Activated CD4-positive, alpha-beta memory T cell treated with anti-CD3 and anti-CD28 coated beads, Interleukin-2, amount 10 ng/mL, durations not matched to agents 7 days and 5 days (primary cell): ENCODE measurements around the gene HIF1AN. TPM values are rescaled to one million over a fixed set of nuclear protein-coding genes. Genes with fewer than 3 reads are reported as not detected.

Experiments
- CTCF ChIA-PET: fragments of 350-600 bp; sonication (Branson Sonifier 250); formaldehyde crosslinking; loops from one replicate; lab custom pipeline; 2021; ENCODE audit warnings: antibody characterized with exemption, inconsistent platforms; lab: Charles Lee
- POLR2A ChIA-PET: fragments of 350-600 bp; sonication (Branson Sonifier 250); formaldehyde crosslinking; loops from one replicate; lab custom pipeline; 2021; ENCODE audit warnings: antibody characterized with exemption; lab: Charles Lee
- DNase-seq: peaks from one replicate; pipeline ENCODE4 v3.0.0-alpha.2; 2020
- H3K27ac Mint-ChIP-seq: one replicate; pipeline ENCODE4 v1.8.0; 2021; ENCODE audit warnings: mild to moderate bottlenecking, mixed read lengths
- H3K27me3 Mint-ChIP-seq: one replicate; pipeline ENCODE4 v1.8.0; 2021; ENCODE audit warnings: mixed read lengths
- H3K36me3 Mint-ChIP-seq: one replicate; pipeline ENCODE4 v1.8.0; 2021; ENCODE audit warnings: low read depth, mixed read lengths
- H3K4me1 Mint-ChIP-seq: one replicate; pipeline ENCODE4 v1.8.0; 2021; ENCODE audit warnings: mixed read lengths
- H3K4me3 Mint-ChIP-seq: one replicate; pipeline ENCODE4 v1.8.0; 2021; ENCODE audit warnings: mild to moderate bottlenecking, mixed read lengths
- H3K9me3 Mint-ChIP-seq: one replicate; pipeline ENCODE4 v1.8.0; 2021; ENCODE audit warnings: mixed read lengths
- total RNA-seq, 2 experiments: library from RNA; stranded (reverse); gene quantifications; one replicate each; pipeline ENCODE4 v1.2.3, GENCODE V29; 2021

Gene HIF1AN
- total RNA-seq: 10 to 100 TPM; 57.7 to 58.8 TPM

DNA sequence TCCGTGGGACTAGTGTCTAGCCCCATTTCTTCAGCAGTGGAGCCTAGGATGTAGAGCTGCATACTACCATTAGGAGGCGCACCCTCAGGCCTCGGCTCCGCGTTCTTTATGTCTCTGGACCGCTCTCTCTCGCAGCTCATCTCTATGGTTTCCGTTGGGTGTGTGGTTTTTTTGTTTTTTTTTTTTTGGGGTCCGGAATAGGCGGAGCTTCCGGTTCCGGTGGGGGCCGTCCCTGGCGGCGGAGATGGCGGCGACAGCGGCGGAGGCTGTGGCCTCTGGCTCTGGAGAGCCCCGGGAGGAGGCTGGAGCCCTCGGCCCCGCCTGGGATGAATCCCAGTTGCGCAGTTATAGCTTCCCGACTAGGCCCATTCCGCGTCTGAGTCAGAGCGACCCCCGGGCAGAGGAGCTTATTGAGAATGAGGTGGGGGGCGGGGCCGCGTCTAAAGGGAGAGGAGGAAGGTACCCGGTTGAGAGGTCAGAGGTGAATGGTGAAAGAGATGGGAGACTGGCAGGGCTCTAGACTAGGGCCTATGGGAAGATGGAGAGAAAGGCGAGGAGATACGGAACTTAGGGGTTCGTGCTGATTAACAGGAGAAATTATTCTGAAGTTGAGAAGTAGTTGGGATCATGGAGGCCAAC lies at the start of gene HIF1AN:
Gene HIF1AN, plus strand, starts transcription at position 229 of the 639 bp plus-strand sequence. Its CDS starts 16 bp downstream, at position 245.
- CTCF ChIA-PET: interaction anchor here (0.6 to 2.6 kb wide), 23 partner anchors 9 to 679 kb away, joined by 3 to 33 read pairs (median 6); partner anchors contain the start of genes BLOC1S2, SCD, SEC31B and SLF2

DNA sequence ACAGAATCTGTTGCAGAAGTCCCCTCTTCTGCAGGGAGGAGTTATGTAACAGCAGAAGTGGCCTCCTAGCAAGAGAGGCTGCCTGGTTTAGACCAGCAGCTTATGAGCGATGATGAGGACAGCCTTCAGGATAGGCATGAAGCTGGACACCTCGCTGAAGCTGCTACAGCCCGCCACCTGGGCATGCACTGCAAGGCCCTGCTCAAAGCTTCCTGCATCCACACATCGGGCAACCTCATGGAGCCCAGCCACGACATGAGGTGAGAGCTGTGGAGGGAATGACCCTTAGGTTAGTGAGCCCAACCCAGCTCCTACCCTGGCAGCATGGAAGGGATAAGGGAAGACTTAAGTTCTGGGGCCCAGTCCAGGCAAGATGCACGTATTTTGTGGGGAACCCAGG lies 48.2 kb upstream of the HIF1AN start:
- H3K4me1 Mint-ChIP-seq: peaks cover 18% of the 10 kb centered on the region
- POLR2A ChIA-PET: interaction anchor here (0.8 to 2.6 kb wide), 7 partner anchors 9 to 161 kb away, joined by 3 to 15 read pairs (median 5); partner anchors contain the start of gene HIF1AN
- no peaks in the 10 kb centered on the region for H3K9me3 Mint-ChIP-seq
- H3K27me3 Mint-ChIP-seq: no peaks in the 10 kb centered on the region
- peaks cover 84% of the 10 kb centered on the region for H3K36me3 Mint-ChIP-seq
- no peak overlapping the region for H3K27ac Mint-ChIP-seq
- no peak overlapping the region for H3K4me3 Mint-ChIP-seq
- no peak for DNase-seq
- CTCF ChIA-PET: interaction anchor here (0.9 to 9.0 kb wide), 3 partner anchors 10 to 31 kb away, joined by 3 to 117 read pairs (median 7); partner anchors contain the start of gene SEC31B

More for the DNA sequence above, at the start of gene HIF1AN:
- POLR2A ChIA-PET: interaction anchor here (0.8 to 2.3 kb wide), 20 partner anchors 9 to 804 kb away, joined by 3 to 43 read pairs (median 4); partner anchors contain the start of genes COX15, CUTC, ERLIN1 and KAZALD1
- H3K4me3 Mint-ChIP-seq: no peak within 1 kb of the TSS
- H3K4me1 Mint-ChIP-seq: peaks cover 16% of the 10 kb centered on the region
- H3K9me3 Mint-ChIP-seq: no peaks in the 10 kb centered on the region
- H3K27me3 Mint-ChIP-seq: no peaks in the 10 kb centered on the region
- peaks cover 30% of the 10 kb centered on the region for H3K36me3 Mint-ChIP-seq
- DNase-seq: peak; percentile 92
- H3K27ac Mint-ChIP-seq: peak within 1 kb of the TSS; percentile 22

DNA sequence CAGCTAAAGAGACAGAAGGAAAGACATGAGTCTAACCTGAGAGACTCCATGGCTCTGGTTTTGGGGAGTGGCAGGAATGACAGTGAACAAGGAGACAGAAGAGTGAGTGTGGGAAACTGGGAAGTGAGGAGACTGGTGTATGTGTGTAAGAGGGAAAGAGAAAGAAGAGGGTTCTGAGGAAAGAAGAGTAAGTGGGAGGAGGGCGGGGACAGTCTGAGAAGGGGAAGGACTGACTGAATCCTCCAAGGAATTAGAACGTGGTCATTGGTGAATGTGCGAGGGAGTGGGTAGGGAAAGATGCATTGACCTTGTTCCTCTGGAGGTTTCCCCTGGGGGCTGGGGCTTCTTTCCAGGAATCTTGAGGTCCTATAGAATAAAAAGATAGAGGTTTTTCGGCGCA lies 46.3 kb upstream of the HIF1AN start:
- DNase-seq: no peak
- H3K36me3 Mint-ChIP-seq: peaks cover 91% of the 10 kb centered on the region
- CTCF ChIA-PET: interaction anchor here (0.9 to 1.3 kb wide), 2 partner anchors 17 to 29 kb away, joined by 3 read pairs; no protein-coding TSS in a partner anchor
- H3K27ac Mint-ChIP-seq: peak overlapping the region; percentile 53
- POLR2A ChIA-PET: interaction anchor here (1.5 to 2.6 kb wide), 2 partner anchors 9 to 20 kb away, joined by 4 to 15 read pairs; no protein-coding TSS in a partner anchor
- H3K27me3 Mint-ChIP-seq: no peaks in the 10 kb centered on the region
- H3K9me3 Mint-ChIP-seq: no peaks in the 10 kb centered on the region
- no peak overlapping the region for H3K4me3 Mint-ChIP-seq
- H3K4me1 Mint-ChIP-seq: peaks cover 14% of the 10 kb centered on the region

DNA sequence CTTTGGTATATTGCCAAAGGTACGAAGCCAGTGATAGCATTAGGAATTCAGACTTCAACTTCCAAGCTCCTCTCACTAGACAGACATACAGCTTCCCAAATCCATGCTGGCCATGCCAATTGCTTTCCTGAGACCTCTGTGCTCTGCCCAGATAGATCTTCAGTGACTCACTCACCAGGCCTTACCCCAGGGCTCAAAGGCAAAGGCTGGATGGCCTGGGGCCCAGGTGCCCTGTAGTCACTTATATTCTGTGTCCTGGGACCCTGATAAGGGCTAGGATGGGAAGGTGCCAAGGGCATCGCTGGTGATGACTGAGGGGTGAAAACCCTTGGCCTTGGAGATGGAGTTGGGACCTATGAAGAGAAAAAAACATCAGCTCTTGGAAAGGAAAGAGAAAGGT lies 45.2 kb upstream of the HIF1AN start:
- ChIA-PET POLR2A (interaction anchor here (1.3 to 10.6 kb wide), 3 partner anchors 8 to 20 kb away, joined by 3 to 94 read pairs (median 4); no protein-coding TSS in a partner anchor), CTCF (interaction anchor here (1.3 to 12.7 kb wide), 2 partner anchors 8 to 28 kb away, joined by 3 to 103 read pairs; no protein-coding TSS in a partner anchor)
- H3K4me1 Mint-ChIP-seq: peaks cover 14% of the 10 kb centered on the region
- H3K27me3 Mint-ChIP-seq: no peaks in the 10 kb centered on the region
- H3K36me3 Mint-ChIP-seq: peaks cover 89% of the 10 kb centered on the region
- no peaks in the 10 kb centered on the region for H3K9me3 Mint-ChIP-seq
- DNase-seq: no peak
- H3K4me3 Mint-ChIP-seq: no peak overlapping the region
- H3K27ac Mint-ChIP-seq: no peak overlapping the region

DNA sequence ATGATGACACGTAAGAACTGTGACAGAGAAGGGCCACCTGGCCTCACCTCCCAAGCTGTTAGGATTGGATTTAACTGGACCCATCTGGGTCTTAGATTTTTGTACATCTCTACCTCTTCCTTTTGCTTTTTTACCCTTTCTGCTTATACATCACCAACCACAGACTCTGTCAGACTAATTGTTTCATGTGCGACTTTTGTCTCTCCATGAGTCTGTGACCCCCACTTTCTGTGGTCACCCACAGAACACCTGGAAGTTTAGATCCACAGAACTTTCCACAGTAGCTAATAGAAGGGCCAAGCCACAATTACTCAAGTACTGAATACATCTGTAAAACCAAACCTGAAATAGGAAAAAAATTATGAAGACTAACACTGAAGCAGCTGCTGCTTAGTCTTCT lies 39.2 kb upstream of the HIF1AN start:
- Mint-ChIP-seq H3K27ac (peak overlapping the region; percentile 17), H3K4me3 (no peak overlapping the region), H3K9me3 (no peaks in the 10 kb centered on the region), H3K27me3 (no peaks in the 10 kb centered on the region), H3K4me1 (peaks cover 51% of the 10 kb centered on the region), H3K36me3 (peaks cover 89% of the 10 kb centered on the region)
- CTCF ChIA-PET: interaction anchor here (0.8 to 12.7 kb wide), 4 partner anchors 11 to 22 kb away, joined by 3 to 103 read pairs (median 12); no protein-coding TSS in a partner anchor
- no peak for DNase-seq
- POLR2A ChIA-PET: interaction anchor here (0.7 to 10.6 kb wide), 4 partner anchors 9 to 1321 kb away, joined by 3 to 96 read pairs (median 50); partner anchors contain the start of gene OGA

DNA sequence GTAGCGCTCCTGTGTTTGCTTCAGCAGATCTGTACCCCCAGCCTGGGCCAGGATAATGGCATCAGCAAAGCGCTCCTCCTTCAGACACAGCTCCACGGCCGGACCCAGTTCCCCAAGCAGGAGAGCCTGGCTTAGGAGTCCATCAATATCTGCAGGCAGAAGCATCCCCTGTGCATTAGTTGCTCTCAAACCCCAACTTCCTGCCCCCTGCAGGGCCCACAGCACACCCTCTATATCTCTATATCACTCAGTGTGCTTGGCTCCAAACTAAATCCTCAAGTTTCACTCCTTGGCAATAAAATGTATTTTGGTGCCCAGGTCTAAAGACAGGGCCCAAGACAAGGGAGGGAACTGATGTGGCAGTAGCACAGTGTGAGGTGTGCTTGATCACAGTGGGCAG lies 37.7 kb upstream of the HIF1AN start:
- Mint-ChIP-seq H3K36me3 (peaks cover 93% of the 10 kb centered on the region), H3K4me3 (no peak overlapping the region), H3K27me3 (no peaks in the 10 kb centered on the region), H3K4me1 (peaks cover 64% of the 10 kb centered on the region), H3K9me3 (no peaks in the 10 kb centered on the region), H3K27ac (peak overlapping the region; percentile 71)
- ChIA-PET POLR2A (interaction anchor here (1.0 to 10.6 kb wide), 4 partner anchors 8 to 21 kb away, joined by 3 to 96 read pairs (median 49); no protein-coding TSS in a partner anchor), CTCF (interaction anchor here (0.8 to 12.7 kb wide), 3 partner anchors 11 to 20 kb away, joined by 3 to 103 read pairs (median 6); no protein-coding TSS in a partner anchor)
- DNase-seq: no peak

DNA sequence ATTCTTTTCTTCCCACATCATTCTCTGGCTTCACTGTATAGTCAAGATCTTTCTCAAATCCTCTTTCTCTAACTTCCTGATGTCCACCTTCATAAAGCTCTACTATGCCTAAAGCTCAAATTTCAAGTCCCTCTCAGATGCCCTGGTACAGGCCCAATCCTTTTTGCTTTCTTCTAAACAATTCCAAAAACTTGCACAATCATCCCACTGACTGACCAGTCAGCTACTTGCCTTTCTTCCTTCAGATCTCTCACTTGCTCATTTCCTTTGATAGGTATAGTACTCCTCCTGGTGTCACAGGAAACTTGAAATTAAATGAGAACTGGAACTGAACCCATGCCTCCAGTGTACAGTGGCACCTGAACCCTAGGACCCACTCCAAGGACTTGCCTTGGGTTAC lies 34.3 kb upstream of the HIF1AN start:
- Mint-ChIP-seq H3K9me3 (no peaks in the 10 kb centered on the region), H3K27me3 (no peaks in the 10 kb centered on the region), H3K4me3 (no peak overlapping the region), H3K27ac (peak overlapping the region; percentile 41), H3K4me1 (peaks cover 83% of the 10 kb centered on the region), H3K36me3 (peaks cover 92% of the 10 kb centered on the region)
- POLR2A ChIA-PET: interaction anchor here (1.3 to 9.6 kb wide), 2 partner anchors 9 kb away, joined by 3 to 96 read pairs; no protein-coding TSS in a partner anchor
- CTCF ChIA-PET: interaction anchor here (0.8 to 12.7 kb wide), 3 partner anchors 17 to 19 kb away, joined by 3 to 103 read pairs (median 3); no protein-coding TSS in a partner anchor
- no peak for DNase-seq

DNA sequence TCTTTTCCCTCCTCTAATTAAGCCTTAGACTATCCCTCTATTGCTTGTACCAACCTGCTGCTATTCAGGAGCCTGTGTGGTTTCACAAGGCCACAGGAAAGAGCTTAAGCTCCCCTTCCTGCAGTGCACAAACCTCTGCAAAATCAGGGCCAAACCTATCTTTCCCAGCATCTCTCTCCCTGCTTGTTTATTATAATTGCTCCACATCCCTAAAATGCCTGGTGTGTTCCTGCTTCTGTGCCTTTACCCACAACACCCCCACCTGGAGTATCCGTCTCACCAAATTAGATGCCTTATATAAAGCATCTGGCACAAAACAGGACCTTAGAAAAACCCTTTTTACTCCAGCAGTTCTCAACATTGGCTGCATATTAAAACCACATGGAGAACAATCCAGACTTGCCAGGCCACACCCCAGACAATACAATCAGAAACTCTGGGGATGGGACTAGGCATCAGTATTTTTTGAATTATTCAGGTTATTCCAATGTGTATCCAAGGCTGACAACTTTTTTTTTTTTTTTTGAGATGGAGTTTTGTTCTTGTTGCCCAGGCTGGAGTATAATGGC lies 32.7 kb upstream of the HIF1AN start:
- H3K27ac Mint-ChIP-seq: peak overlapping the region; percentile 17
- H3K4me1 Mint-ChIP-seq: peaks cover 85% of the 10 kb centered on the region
- no peaks in the 10 kb centered on the region for H3K9me3 Mint-ChIP-seq
- no peak overlapping the region for H3K4me3 Mint-ChIP-seq
- no peak for DNase-seq
- no peaks in the 10 kb centered on the region for H3K27me3 Mint-ChIP-seq
- ChIA-PET CTCF (interaction anchor here (1.2 to 12.7 kb wide), 2 partner anchors 15 to 20 kb away, joined by 3 to 103 read pairs; no protein-coding TSS in a partner anchor), POLR2A (interaction anchor here (0.6 to 1.7 kb wide), 3 partner anchors 20 to 48 kb away, joined by 3 to 4 read pairs (median 3); no protein-coding TSS in a partner anchor)
- H3K36me3 Mint-ChIP-seq: peaks cover 92% of the 10 kb centered on the region

DNA sequence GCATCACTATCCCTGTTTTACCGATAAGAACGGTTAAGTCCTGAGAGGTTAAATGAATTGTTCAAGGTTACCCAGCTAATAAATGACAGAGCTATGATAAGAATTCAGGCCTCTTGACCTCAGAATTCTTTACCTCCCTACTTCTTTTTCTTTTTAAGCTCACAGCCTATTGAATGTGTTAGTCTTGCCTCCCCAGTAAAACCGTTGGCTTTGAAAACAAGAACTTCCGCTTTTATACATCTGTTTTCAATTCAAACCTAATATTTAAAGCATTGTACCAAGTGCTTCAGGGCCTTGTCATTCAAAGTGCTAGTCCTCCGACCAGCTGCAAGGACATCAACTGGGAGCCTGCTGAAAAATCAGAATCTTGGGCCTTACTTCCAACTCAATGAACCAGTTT lies 31.6 kb upstream of the HIF1AN start:
- Mint-ChIP-seq H3K27me3 (no peaks in the 10 kb centered on the region), H3K9me3 (no peaks in the 10 kb centered on the region), H3K4me1 (peaks cover 84% of the 10 kb centered on the region), H3K27ac (no peak overlapping the region), H3K4me3 (no peak overlapping the region), H3K36me3 (peaks cover 86% of the 10 kb centered on the region)
- DNase-seq: no peak
- CTCF ChIA-PET: interaction anchor here (0.7 to 7.5 kb wide), 3 partner anchors 14 to 22 kb away, joined by 3 to 112 read pairs (median 11); no protein-coding TSS in a partner anchor
- POLR2A ChIA-PET: interaction anchor here (1.0 to 1.4 kb wide), 2 partner anchors 10 to 70 kb away, joined by 3 to 4 read pairs; no protein-coding TSS in a partner anchor

DNA sequence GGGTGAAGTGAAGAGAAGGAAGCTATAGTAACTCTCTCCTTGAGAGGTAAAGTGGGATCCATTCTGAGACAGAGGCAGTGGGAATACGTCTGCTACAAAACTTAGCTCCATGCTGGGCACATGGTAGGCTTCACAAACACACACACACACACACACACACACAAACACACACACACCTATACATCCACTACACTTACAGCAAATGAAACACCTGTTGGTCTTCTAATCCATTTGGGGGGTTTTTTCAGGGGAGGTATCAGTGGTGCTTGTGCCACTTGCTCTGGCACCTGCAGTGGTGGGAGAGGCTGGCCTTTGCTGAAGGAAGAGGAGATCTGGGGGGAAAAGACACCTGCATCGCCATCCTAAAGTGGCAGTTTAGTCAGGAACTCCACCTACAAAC lies 30.6 kb upstream of the HIF1AN start:
- Mint-ChIP-seq H3K9me3 (no peaks in the 10 kb centered on the region), H3K27ac (peak overlapping the region; percentile 8), H3K4me3 (peak overlapping the region; percentile 80), H3K4me1 (peaks cover 85% of the 10 kb centered on the region), H3K27me3 (no peaks in the 10 kb centered on the region), H3K36me3 (peaks cover 76% of the 10 kb centered on the region)
- DNase-seq: no peak
- CTCF ChIA-PET: interaction anchor here (1.5 to 8.7 kb wide), 4 partner anchors 13 to 73 kb away, joined by 5 to 114 read pairs (median 62); no protein-coding TSS in a partner anchor
- POLR2A ChIA-PET: interaction anchor here (1.0 to 1.4 kb wide), 2 partner anchors 11 to 71 kb away, joined by 3 to 4 read pairs; no protein-coding TSS in a partner anchor

DNA sequence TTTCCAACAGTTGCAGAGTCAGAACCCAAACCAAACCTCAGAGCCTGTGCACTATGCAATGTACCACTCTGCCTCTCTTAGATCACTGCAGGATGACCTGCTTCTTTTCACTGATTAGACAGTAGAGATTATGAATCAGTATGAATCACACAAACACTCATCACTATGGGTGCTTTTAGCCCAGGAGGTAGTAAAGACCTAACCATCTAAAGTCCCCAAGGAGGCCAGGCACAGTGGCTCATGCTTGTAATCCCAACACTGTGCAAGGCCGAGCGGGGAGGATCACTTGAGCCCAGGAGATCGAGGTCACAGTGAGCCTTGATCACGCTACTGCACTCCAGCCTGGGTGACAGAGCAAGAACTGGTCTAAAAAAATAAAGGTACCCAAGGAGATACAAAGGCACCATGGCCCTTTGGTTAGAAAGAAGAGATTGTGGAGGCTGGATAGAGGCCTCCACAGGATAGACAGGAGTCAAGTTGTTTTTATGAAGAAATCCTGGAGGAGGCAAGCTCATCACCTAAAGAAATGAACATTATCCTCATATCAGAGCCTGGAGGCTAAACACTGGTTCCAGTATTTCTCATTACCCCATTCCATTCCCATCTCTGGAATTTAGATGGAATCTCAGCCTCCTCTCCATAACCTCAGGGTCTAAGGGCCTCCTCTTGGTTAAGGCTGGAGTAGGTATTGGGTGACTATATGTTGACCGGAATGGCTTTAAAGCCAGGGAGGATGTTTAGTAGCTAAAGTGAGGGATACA lies 29.0 kb upstream of the HIF1AN start:
- POLR2A ChIA-PET: interaction anchor here (0.8 to 10.1 kb wide), 9 partner anchors 9 to 250 kb away, joined by 3 to 135 read pairs (median 64); partner anchors contain the start of genes BLOC1S2, NDUFB8, SCD and SEC31B
- CTCF ChIA-PET: interaction anchor here (1.3 to 8.7 kb wide), 10 partner anchors 11 to 169 kb away, joined by 3 to 114 read pairs (median 32); partner anchors contain the start of gene HIF1AN

More for the DNA sequence above, 29.0 kb upstream of the HIF1AN start:
- Mint-ChIP-seq H3K9me3 (no peaks in the 10 kb centered on the region), H3K4me3 (peak overlapping the region; percentile 80), H3K27me3 (no peaks in the 10 kb centered on the region), H3K4me1 (peaks cover 93% of the 10 kb centered on the region), H3K27ac (peak overlapping the region; percentile 94), H3K36me3 (peaks cover 67% of the 10 kb centered on the region)
- peak; percentile 41 for DNase-seq
